Activated CD4-positive, alpha-beta T cell treated with anti-CD3 and anti-CD28 coated beads, Interleukin-2, Interleukin-4, amounts not matched to agents 100 ng/mL and 50 ng/mL, durations not matched to agents 16 hours and 8 hours (primary cell): ENCODE data around the gene XYLT1.

Source experiments
- DNase-seq: peaks from one replicate; pipeline ENCODE4 v3.0.0-alpha.2; 2020; ENCODE audit warnings: low spot score

Gene XYLT1

GRCh38 chr16:17145029-17145428, 325.7 kb downstream of the XYLT1 start:
- DNase-seq = no peak

GRCh38 chr16:17144431-17144830, 326.3 kb downstream of the XYLT1 start:
- DNase-seq = no peak

- DNase-seq = no peak
Measured at GRCh38 chr16:17143546-17144419, 327.0 kb downstream of the XYLT1 start.

GRCh38 chr16:17138801-17139200, 332.0 kb downstream of the XYLT1 start:
- DNase-seq = no peak

- no peak for DNase-seq
Measured at GRCh38 chr16:17135439-17135838, 335.3 kb downstream of the XYLT1 start.

- no peak for DNase-seq
Measured at GRCh38 chr16:17134586-17134985, 336.2 kb downstream of the XYLT1 start.

GRCh38 chr16:17133851-17134250, 336.9 kb downstream of the XYLT1 start:
- DNase-seq = no peak

GRCh38 chr16:17131351-17131750, 339.4 kb downstream of the XYLT1 start:
- no peak for DNase-seq

GRCh38 chr16:17130733-17131132, 340.0 kb downstream of the XYLT1 start:
- DNase-seq = no peak

- no peak for DNase-seq
Measured at GRCh38 chr16:17129971-17130370, 340.8 kb downstream of the XYLT1 start.

- no peak for DNase-seq
Measured at GRCh38 chr16:17128791-17129190, 342.0 kb downstream of the XYLT1 start.

GRCh38 chr16:17126156-17126555, 344.6 kb downstream of the XYLT1 start:
- DNase-seq = no peak

- DNase-seq = no peak
Measured at GRCh38 chr16:17125671-17126070, 345.1 kb downstream of the XYLT1 start.

GRCh38 chr16:17117906-17118577, 352.7 kb downstream of the XYLT1 start:
- no peak for DNase-seq

GRCh38 chr16:17116595-17117322, 354.0 kb downstream of the XYLT1 start:
- no peak for DNase-seq

- no peak for DNase-seq
Measured at GRCh38 chr16:17109413-17109812, 361.3 kb downstream of the XYLT1 start.

- no peak for DNase-seq
Measured at GRCh38 chr16:17108596-17108995, 362.2 kb downstream of the XYLT1 start.

GRCh38 chr16:17107450-17107849, 363.3 kb downstream of the XYLT1 start:
- no peak for DNase-seq

- no peak for DNase-seq
Measured at GRCh38 chr16:17106243-17106791, 364.4 kb downstream of the XYLT1 start.

GRCh38 chr16:17105239-17105797, 365.4 kb downstream of the XYLT1 start:
- DNase-seq = no peak

- DNase-seq = no peak
Measured at GRCh38 chr16:17104654-17105053, 366.1 kb downstream of the XYLT1 start.

GRCh38 chr16:17103216-17103615, 367.5 kb downstream of the XYLT1 start:
- no peak for DNase-seq
